GM18507 (cell line): ENCODE measurements around the gene ICAM2.
A peak's percentile ranks its signal among the peaks of the same experiment; 100 is the strongest.
"Not testable (repeated sequence)": the region's sequence is repeated elsewhere in the genome, so short reads cannot be mapped to it uniquely, and the experiment has no call there.

Source experiments
- DNase-seq: peaks from one replicate; pipeline ENCODE4 v3.0.0; 2011; ENCODE audit warnings: low read depth; ENCODE audit not compliant: insufficient read length; ENCODE audit errors: extremely low spot score
- FAIRE-seq: peaks from 2 replicates; lab custom pipeline; 2011; peaks lifted over from hg19 to GRCh38; lab: Jason Lieb, UNC

Gene ICAM2

GRCh38 chr17:63984651-63985386, 35.6 kb downstream of the ICAM2 start:
- DNase-seq (no peak), FAIRE-seq (no peak)

- no peak for DNase-seq
- FAIRE-seq, result no peak
Observed at GRCh38 chr17:63984236-63984635, 36.2 kb downstream of the ICAM2 start.

- DNase-seq (no peak), FAIRE-seq (no peak)
Observed at GRCh38 chr17:63983320-63983719, 37.1 kb downstream of the ICAM2 start.

GRCh38 chr17:63982641-63983040, 37.8 kb downstream of the ICAM2 start:
- DNase-seq, FAIRE-seq: not testable (repeated sequence)

- DNase-seq (no peak), FAIRE-seq (no peak)
Observed at GRCh38 chr17:63978272-63979200, 41.9 kb downstream of the ICAM2 start.

DNA sequence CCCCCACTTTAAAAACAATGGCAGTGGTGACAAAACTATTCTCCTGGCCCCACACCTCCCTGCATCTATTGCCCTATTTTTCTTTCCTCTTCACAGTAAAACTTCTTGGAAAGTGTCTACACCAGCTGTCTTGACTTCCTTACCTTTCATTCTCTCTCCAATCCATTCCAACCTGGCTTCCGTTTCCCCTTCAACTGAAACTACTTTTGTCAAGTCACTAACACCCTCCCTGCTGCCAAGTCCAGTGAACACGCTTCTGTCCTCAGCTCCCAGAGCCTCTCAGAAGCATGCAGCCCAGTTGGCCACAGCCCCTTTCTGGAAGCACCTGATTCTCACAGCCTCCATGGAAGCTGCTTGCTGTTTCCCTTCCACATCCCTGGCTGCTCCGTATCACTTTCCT, 43.7 kb downstream of the ICAM2 start:
- DNase-seq (no peak), FAIRE-seq (no peak)

DNA sequence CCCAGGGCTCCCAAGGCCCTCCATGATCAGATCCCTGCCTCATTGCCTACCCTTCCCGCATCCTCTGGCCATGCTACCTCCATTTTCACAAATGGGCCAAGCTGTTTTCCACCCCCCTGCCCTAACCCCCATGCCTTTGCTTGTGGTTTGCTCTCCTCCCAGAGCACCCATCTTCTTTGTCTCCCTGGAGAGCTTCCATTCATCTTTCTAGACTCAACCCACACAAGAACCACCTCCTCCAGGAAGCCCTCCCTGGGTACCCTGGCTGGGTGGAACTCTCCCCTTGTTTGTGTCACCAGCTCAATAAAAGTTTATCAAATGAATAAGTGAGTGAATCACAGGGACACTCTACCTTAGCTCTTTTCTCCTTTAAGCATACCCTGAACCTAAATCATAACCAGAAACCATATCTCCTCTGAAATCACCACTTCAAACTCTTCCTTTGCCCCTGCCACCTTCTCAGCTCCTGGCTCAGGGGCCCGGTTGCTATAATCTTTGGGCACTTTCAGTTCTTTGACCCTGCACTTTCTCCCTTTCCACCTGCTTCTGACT, 44.8 kb downstream of the ICAM2 start:
- FAIRE-seq (no peak), DNase-seq (no peak)

DNA sequence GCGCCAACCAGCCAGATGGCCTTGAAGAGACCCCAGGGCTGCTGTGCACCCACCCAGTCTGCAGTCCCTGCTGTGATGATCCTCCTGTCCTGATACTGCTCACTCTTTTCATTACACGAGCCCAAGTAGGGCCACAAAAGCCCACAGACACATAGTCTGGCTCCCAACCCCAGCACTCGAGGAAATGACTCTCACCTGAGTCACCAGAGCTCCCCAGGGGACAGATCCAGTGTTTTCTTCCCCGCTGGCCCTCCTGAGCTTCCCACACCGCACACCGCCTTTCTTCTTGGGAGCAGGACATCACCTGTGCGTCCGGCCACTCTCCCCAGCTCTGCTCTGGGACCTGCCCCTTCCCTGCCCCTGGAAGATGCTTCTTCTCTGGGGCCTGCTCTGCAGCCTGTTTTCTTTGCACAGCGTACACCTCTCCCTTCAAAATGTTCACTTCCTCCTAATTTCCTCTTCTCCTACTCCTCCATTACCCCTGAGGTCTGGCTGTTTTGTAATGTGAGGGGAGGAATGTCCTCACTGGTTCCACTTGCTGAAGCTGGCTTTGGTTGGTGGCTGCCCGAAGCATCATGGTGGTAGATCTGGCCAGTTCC, 45.7 kb downstream of the ICAM2 start:
- DNase-seq (no peak), FAIRE-seq (no peak)

DNA sequence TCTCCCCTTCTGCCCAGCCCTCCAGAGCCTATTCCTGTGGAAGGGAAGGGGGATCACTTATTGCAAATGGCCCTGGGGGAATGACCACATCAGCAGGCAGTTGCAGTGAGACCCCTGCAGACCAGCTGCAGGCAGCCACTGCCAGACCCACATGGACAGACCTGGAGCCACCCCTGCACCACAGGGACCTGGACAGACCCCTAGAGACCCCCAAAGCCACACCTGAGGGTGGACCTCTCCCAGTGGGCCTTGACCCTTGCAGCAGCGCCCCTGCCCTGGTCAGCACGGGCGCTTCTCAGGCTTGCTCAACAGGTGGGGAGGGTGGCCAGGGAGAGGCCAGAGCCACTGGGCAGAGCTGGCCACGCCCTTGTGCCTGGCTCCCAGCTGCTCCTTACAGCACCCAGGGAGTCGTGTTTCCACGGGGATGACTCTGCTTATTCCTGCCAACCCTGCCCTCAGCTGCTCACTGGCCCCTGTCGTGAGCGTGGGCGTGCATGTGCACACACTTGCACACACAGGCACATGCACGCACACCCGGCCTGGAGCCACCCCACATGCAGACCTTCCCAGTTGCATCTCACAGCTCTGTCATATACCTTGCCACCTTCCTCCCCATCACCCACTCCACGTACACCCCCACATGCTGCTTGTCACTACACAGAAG, 46.4 kb downstream of the ICAM2 start:
- DNase-seq (no peak), FAIRE-seq (no peak)

GRCh38 chr17:63973247-63973646, 47.2 kb downstream of the ICAM2 start:
- no peak for FAIRE-seq
- DNase-seq, result no peak

DNA sequence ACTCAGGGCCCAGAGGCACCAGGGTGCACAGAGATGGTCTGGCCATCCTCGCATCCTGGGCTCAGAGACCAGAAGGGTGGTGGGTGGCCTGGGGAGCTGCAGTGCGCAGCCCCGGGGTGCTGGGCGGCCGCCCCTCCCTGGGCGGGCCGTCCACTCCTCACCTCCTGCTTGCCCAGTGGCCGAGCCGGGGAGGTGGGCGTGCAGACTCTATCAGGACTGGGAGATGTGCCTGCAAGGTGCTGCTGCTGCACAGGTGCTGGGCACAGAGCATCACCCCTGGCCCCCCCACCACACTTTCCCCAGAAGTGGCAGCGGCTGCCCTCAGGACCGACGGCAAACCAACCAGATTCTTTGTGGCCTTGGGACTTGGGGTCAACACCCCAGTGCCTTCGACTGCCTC, 47.6 kb downstream of the ICAM2 start, which contains the start of gene SCN4A:
TSS of gene SCN4A (minus strand) at position 123 of the 400 bp plus-strand sequence. CDS start at position 46, 77 bp downstream.
- no peak for DNase-seq
- no peak for FAIRE-seq

DNA sequence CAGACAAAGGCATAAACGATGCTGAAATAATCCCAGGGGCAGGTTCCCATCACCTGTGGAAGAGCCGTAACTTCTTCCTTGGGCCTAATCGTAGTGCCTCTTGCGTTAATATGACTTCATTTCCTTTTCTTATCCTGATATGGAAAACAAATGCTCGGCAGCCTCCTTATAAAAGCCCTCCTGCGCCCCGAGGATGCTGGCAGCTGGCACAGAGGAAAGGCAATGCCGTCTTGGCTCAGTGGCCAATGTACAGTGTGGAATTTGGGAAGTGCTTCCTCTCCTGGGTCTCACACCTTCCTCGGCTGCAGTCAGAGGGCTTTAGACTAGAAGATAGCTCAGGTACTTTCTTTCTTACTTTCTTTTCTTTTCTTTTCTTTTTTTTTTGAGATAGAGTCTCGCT, 51.2 kb downstream of the ICAM2 start:
- DNase-seq (no peak), FAIRE-seq (no peak)

GRCh38 chr17:63967953-63968352, 52.5 kb downstream of the ICAM2 start:
- DNase-seq (no peak), FAIRE-seq (no peak)

GRCh38 chr17:63966646-63967264, 53.7 kb downstream of the ICAM2 start:
- no peak for DNase-seq
- FAIRE-seq, result peak; percentile 79

GRCh38 chr17:63963123-63963522, 57.3 kb downstream of the ICAM2 start:
- FAIRE-seq (no peak), DNase-seq (no peak)

DNA sequence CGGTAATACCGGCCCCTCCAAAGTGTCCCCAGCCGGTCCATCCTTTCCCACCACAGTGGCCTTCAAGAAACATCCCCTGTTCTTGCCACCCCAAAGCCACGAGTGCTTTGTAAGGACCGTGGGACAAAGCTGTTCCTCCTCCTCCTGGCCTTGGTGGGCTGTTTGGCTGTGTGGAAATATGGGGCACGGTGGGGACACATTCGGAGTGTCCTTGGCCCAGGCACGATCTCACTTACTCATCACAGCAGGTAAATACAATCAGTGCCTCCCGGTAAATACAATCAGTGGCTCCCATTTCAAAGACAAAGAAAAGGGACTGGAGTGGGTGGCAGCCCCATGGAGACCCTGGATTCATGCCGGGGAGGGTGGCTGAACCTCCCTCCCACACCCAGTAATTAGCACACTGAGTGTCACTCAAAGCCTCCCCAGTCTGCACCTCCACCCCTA, 58.1 kb downstream of the ICAM2 start:
- FAIRE-seq (no peak), DNase-seq (no peak)

DNA sequence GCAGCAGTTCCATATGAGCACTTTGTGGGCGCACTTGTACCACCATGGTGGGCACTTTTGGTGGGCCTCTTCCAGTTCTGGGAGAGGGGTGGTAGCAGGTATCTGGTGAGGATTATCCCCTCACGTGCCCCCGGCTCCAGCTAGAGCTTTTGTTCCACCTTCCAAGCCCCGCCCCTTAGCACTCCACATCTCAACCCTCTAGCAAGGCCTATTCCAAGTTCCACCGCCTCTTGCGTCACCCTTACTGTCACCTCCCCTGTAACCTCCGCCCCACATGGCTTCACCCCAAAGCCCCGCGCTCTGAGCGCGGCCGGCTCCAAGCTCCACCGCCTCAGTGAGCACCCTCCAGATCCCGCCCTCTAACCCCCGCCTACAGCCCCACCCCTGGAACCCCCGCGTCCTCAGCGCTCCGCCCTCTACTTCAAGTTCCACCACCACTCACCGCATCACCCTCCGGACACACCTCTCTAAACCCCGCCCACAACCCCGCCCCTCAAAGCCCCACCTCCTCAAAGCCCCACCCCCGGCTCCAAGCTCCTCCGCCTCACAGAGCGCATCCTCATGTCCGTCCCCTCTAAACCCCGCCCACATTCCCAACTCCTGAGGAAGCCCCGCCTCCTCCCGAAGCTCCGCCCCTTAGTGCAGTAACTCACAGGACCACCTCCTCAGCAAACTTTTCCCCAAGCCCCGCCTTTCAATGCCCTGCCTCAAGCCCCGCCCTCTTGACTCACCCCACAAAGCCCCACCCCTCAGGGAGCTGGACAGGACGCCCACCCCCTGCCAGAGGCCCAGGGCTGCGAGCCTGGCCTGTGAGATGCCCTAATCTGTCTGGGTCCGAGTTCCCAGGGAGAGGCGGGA, 58.8 kb downstream of the ICAM2 start:
- DNase-seq (no peak), FAIRE-seq (no peak)

DNA sequence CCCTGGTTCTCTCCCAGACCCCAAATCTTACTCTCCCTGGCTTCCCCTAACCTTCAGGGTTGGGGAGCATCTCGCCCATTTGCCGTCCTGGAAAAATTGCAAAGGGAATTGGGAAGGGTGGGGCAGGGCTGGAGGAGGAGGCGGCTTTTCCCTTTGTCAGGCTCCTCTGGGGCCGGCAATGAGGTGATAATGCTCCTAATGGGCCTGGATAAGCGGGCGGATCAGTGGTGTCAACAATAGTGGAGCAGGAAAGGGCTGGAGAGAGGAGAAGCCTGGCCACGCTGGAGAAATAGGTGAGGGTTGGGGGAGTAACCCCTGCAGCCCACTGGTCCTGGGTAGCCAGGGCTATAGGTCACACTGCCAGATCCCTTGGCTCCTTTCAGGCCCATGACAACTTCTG, 60.0 kb downstream of the ICAM2 start:
- FAIRE-seq (no peak), DNase-seq (no peak)
